GM19351 (cell line): ENCODE measurements around the gene DSE.
"Not testable (repeated sequence)": the region's sequence is repeated elsewhere in the genome, so short reads cannot be mapped to it uniquely, and the experiment has no call there.

Source experiments
- ATAC-seq: cut with Tn5 transposase; IDR thresholded peaks from one replicate; pipeline ENCODE4 v1.9.1; 2021; ENCODE audit warnings: mild to moderate bottlenecking, moderate library complexity; ENCODE audit not compliant: unreplicated experiment

Gene DSE

GRCh38 chr6:116370760-116371119 is at the start of gene DSE:
TSS of gene DSE (plus strand) at chr6:116370947. CDS start at chr6:116399251, 28,304 bp downstream.
- peak; percentile 72 for ATAC-seq

GRCh38 chr6:116321933-116322332 is 48.8 kb upstream of the DSE start:
- ATAC-seq, result not testable (repeated sequence)

DNA sequence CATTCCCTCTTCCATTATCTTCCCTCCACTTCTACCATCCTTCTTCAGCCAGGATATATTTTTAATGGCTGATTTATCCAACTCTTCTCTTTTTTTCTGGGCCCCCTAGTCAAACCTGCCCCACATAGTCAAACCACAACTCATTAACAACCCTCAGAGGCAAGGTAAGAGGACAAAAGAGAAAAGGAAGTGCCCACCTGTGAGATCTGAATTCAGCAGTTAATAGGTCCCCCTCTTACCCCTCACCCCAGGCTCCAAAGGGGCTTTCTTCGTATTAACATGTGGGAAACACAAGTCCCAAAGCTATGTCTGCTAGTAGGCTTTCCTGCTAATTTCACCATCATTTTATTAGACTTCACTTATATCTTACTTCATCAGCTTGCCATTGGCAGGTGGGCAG is 46.9 kb upstream of the DSE start:
- no peak for ATAC-seq

- not testable (repeated sequence) for ATAC-seq
Observed at GRCh38 chr6:116325634-116326132, 45.1 kb upstream of the DSE start.

DNA sequence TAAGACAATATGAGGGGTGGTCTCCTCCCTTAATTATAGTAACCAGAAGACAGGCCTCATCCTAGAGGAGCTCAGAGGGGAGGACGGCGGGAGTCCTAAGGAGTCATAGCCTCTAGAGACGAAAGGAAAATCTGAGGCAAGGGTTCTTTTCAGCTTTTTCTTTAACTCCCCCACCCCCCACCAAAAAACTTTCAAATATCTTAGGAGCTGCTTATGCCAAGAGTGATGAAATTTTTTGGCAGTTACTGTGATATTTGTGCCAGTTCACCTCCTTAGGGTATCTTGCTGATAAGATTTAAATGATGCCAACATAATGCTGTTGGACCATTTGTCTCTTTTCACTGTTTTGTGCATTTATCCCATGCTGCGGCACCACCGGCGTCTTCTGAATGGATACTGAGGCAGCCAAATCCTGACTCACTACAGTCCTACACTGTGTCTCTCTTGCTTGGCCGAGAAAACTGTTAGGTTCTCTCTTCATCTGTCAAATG is 44.5 kb upstream of the DSE start:
- ATAC-seq, result no peak

DNA sequence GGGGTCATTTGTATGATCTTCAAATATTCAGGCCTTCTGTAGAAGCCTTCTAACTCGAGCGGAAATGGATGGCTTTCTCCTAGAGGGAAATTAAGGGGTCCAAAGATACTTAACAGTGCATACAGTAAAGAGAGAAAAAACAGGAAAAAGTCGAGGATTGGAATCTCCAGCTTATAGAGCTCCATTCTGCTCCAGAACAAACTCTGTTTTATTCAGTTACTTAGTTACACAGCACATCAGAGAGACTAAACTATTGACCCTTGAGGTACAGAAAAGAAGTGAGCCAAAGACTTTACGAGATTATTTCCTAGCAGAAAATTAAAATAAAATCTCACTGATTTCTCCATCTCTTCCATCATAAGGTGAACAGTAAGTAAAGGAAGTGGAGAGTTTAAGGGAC is 43.8 kb upstream of the DSE start:
- no peak for ATAC-seq

DNA sequence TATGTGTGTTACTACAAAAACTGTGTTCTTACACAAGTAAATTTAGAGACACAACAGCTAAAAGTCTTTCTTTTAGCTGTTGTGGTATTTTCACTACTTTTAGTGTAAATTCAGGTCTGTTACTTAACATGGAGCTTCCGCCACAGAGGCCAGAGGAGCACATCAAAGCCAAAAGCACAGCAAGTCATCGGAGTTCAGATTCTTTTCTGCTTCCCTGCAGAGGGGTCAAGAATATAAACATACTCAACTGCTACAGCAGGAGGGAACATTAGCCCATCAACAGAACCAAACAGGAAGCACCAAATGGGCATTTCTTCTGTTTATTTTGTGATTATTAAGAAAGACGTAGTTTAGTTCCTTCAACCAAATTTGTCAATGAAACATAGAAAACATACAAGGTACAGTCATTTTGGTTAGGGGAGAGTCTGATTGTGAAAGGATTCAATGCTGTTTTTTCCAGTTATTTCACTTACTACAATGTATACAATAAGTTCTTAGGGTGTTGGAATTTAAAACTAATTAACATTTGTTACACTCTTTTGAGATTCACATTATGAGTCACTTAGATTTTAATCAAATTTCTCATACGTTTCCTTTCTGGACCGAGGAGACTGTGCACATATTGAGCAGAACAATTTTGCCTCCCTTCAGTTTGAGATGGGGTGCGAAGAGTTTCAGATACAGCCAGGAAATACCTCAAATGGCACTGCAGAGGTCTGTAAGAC is 42.8 kb upstream of the DSE start:
- ATAC-seq, result no peak

GRCh38 chr6:116328528-116328903 is 42.2 kb upstream of the DSE start:
- ATAC-seq, result no peak

DNA sequence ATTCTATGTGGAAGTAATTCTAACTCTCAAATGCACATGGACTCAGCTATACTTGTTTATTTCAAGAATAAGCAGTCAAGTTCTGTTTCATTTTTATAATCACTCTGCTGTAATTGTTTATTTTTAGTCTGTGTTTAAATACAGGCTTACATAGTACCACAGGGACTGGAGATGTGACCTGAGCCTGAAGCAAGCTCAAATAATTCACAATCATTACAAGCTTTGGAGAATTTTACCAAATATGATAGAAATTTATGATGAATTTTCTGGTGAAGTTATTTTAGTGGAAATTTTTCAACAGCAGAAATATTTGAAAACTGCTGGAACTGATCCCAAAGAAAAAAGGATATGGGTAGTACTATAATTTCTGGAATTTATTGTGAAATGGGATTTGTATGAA is 41.6 kb upstream of the DSE start:
- ATAC-seq, result no peak

- ATAC-seq, result no peak
Observed at GRCh38 chr6:116330511-116330910, 40.2 kb upstream of the DSE start.

DNA sequence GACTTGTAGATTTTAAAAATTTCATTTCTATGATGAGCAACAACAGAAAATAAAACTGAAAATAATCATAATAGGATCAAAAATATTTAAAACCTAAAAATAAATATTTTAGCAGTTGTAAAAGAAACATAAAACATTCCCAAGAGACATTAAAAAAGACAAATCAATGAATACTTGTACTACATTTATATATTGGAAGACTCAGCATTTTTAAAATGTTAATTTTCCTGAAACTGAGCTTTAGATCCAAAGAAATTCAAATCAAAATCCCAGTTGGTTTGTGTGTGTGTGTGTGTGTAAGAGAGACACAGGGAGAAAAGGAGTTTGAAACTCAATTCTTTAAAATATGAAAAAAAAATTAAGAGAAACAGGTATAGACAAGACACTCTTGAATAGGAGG is 38.7 kb upstream of the DSE start:
- ATAC-seq, result no peak

- not testable (repeated sequence) for ATAC-seq
Observed at GRCh38 chr6:116334638-116335409, 35.9 kb upstream of the DSE start.

DNA sequence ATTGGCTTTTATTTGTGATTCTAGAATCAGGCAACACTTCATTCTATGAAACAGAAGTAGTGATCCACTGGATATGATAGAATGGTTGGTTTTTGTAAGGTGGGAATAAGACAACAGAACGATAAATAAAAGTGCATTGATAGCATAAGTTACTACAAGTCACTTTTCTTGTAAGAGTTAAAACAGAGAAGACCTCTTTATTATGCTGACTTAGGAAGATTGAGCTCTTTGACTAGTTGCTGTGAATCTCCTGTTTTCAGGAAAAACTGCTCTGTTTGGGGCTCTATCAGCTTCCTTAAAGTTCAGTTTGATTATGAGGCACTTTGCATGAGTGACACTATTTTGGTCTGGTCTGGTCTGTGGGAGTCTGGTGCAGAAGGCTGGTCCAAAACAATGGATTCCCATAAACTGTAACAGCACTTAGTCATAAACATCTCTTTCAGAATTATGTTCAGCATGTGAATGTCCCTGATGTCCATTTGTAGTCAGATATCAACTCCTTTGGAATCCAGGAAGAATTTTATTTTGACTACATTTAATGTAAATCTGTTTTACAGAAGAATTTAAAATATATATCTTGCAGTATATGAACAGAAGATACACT is 35.0 kb upstream of the DSE start:
- no peak for ATAC-seq

GRCh38 chr6:116338943-116339342 is 31.8 kb upstream of the DSE start:
- no peak for ATAC-seq

- not testable (repeated sequence) for ATAC-seq
Observed at GRCh38 chr6:116340625-116341024, 30.1 kb upstream of the DSE start.

DNA sequence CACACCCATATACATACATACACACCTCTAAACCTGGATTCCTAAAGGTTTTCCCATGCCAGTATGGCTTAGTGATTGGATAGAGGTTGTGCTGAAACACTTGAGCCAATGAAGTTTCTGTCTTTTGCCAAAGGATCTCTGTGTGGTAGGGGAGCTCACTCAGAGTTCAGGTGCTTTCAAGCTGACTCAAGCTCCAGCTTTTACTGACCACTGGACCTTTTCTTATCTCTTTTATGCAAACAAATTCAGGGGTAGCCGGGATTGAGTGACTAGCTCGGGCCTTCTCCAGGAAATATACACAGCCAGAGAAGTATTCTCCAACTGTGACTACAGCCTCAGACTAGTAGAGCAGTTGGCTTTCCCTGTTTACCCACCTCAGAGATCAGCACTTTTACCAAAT is 21.5 kb upstream of the DSE start:
- no peak for ATAC-seq

GRCh38 chr6:116351101-116351500 is 19.6 kb upstream of the DSE start:
- ATAC-seq, result no peak

DNA sequence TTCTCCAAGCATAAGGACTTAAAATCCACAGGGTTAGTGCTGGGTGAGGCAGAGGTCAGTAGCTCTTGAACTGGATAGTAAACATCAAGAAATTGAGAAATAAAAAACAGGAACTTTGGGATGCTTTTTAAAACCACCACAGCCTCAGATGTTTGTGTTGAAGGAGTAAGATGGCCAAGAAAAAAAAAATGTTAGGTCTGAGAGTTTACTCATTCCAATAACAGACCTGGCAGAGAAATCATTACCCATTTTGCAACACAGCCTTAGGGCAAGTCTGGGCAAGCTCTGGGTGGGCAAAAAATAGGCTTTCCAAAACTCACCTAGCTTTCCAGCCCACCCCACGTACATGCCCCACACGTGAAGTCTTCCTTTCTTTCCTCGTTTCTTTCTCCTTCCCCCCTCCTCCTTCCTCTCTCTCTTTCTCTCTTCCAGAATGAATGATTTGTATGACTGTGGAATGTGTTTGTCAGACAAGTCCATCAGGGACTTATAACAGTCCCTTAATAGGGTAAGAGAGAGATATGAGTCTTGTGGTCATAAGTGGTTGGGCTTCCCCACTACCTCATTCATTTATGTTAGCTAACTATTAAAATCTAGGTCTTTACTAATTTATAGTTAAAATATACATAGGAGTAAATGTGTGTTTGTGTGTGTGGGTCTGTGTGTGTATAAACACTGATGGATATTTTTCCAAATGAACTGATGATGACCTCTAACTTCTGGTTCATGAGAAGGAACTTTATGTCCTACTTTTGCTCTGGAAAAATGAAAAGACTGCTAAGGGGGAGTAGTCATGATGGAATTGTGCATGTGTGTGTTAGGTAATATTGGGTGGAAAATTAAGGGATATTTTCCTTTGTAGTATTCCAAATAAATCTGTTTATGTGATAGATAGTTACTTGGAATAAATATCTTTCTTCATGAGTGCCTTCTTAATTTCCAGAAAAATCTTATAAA is 18.0 kb upstream of the DSE start:
- peak; percentile 62 for ATAC-seq

GRCh38 chr6:116354236-116354635 is 16.5 kb upstream of the DSE start:
- ATAC-seq, result no peak

DNA sequence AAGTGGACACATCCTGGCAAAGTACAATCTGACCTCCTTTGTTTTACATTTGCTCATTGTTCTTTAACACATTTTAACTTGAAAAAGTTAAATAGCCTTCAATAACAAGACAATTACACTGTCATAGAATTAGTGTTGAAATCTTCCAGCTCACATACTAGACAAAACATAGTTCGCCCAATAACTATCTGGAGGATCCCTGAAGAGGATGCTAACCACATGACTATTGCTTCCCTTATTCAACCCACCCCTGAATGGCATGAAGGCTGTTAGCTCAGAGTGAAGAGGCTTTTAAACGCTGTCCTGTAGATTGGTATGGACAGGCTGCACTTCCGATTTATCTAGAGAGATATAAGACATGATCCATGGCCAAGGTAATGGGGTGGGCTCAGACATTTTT is 15.0 kb upstream of the DSE start:
- no peak for ATAC-seq

- no peak for ATAC-seq
Observed at GRCh38 chr6:116359131-116359530, 11.6 kb upstream of the DSE start.
